Activated T-helper 2 cell treated with anti-CD3 and anti-CD28 coated beads, Interferon-gamma antibody, Interleukin-2, Interleukin-4, amounts not matched to agents 10 μg/mL and 5 μg/mL and 100 μg/mL, durations not matched to agents 14 hours and 24 hours and 36 hours (primary cell): Measurements from ENCODE around the gene ARHGAP29. TPM values are rescaled to one million over a fixed set of nuclear protein-coding genes. Genes with fewer than 3 reads are reported as not detected.
"Not testable (repeated sequence)": the region's sequence is repeated elsewhere in the genome, so short reads cannot be mapped to it uniquely, and the experiment has no call there.

Source experiments
- DNase-seq: peaks from one replicate; pipeline ENCODE4 v3.0.0; 2021; ENCODE audit warnings: low spot score
- H3K27ac Mint-ChIP-seq: one replicate; pipeline ENCODE4 v1.8.0; 2021; ENCODE audit warnings: mixed read lengths
- H3K27me3 Mint-ChIP-seq: one replicate; pipeline ENCODE4 v1.8.0; 2021; ENCODE audit warnings: low read depth, mixed read lengths
- H3K36me3 Mint-ChIP-seq: one replicate; pipeline ENCODE4 v1.8.0; 2021; ENCODE audit warnings: low read depth, mixed read lengths
- H3K4me1 Mint-ChIP-seq: one replicate; pipeline ENCODE4 v1.8.0; 2021; ENCODE audit warnings: low read depth, mixed read lengths
- H3K4me3 Mint-ChIP-seq: one replicate; pipeline ENCODE4 v1.8.0; 2021; ENCODE audit warnings: low read depth, mild to moderate bottlenecking, moderate library complexity, mixed read lengths
- H3K9me3 Mint-ChIP-seq: one replicate; pipeline ENCODE4 v1.8.0; 2021; ENCODE audit warnings: mixed read lengths
- intact Hi-C: fragments of 100-400 bp; cut with micrococcal nuclease; formaldehyde crosslinking; loops from one replicate; pipeline ENCODE4 v1.15.1; 2023
- total RNA-seq: library from RNA; stranded (reverse); gene quantifications from 2 replicates; pipeline ENCODE4 v1.2.3, GENCODE V29; 2022

ARHGAP29 gene
- total RNA-seq, 1 donor from 2014 or later = 0.18 TPM

- Mint-ChIP-seq H3K4me1 (no peaks in the 10 kb centered on the region), H3K27ac (no peak overlapping the region), H3K9me3 (no peaks in the 10 kb centered on the region), H3K4me3 (no peak overlapping the region), H3K27me3 (peaks cover 18% of the 10 kb centered on the region), H3K36me3 (no peaks in the 10 kb centered on the region)
- DNase-seq = no peak
- intact Hi-C loops = no loop called here
These were observed 58.5 kb downstream of the ARHGAP29 start for GRCh38 chr1:94178901-94179300.

GRCh38 chr1:94169126-94169525 lies 68.3 kb downstream of the ARHGAP29 start:
- Mint-ChIP-seq H3K4me1 (no peaks in the 10 kb centered on the region), H3K4me3 (no peak overlapping the region), H3K27ac (no peak overlapping the region), H3K27me3 (peaks cover 6% of the 10 kb centered on the region), H3K9me3 (no peaks in the 10 kb centered on the region), H3K36me3 (no peaks in the 10 kb centered on the region)
- intact Hi-C loops = no loop called here
- no peak for DNase-seq

- no peak for DNase-seq
- Mint-ChIP-seq H3K9me3 (no peaks in the 10 kb centered on the region), H3K27me3 (peaks cover 1% of the 10 kb centered on the region), H3K4me1 (no peaks in the 10 kb centered on the region), H3K36me3 (no peaks in the 10 kb centered on the region), H3K4me3 (no peak overlapping the region), H3K27ac (no peak overlapping the region)
- intact Hi-C loops = no loop called here
These were observed 71.5 kb downstream of the ARHGAP29 start for GRCh38 chr1:94165843-94166242.

GRCh38 chr1:94164885-94165284 lies 72.5 kb downstream of the ARHGAP29 start:
- H3K4me3 Mint-ChIP-seq, H3K36me3 Mint-ChIP-seq, H3K27me3 Mint-ChIP-seq, H3K27ac Mint-ChIP-seq, intact Hi-C loops, DNase-seq, H3K4me1 Mint-ChIP-seq, H3K9me3 Mint-ChIP-seq: not testable (repeated sequence)

- intact Hi-C loops, H3K4me3 Mint-ChIP-seq, H3K27ac Mint-ChIP-seq, H3K27me3 Mint-ChIP-seq, DNase-seq, H3K4me1 Mint-ChIP-seq, H3K36me3 Mint-ChIP-seq, H3K9me3 Mint-ChIP-seq: not testable (repeated sequence)
These were observed 73.3 kb downstream of the ARHGAP29 start for GRCh38 chr1:94164121-94164520.

GRCh38 chr1:94163249-94163648 lies 74.1 kb downstream of the ARHGAP29 start:
- DNase-seq, H3K27ac Mint-ChIP-seq, H3K9me3 Mint-ChIP-seq, H3K4me1 Mint-ChIP-seq, H3K27me3 Mint-ChIP-seq, H3K4me3 Mint-ChIP-seq, intact Hi-C loops, H3K36me3 Mint-ChIP-seq: not testable (repeated sequence)

- Mint-ChIP-seq H3K4me3 (no peak overlapping the region), H3K27ac (no peak overlapping the region), H3K4me1 (no peaks in the 10 kb centered on the region), H3K9me3 (no peaks in the 10 kb centered on the region), H3K36me3 (no peaks in the 10 kb centered on the region), H3K27me3 (peaks cover 8% of the 10 kb centered on the region)
- intact Hi-C loops = no loop called here
- no peak for DNase-seq
These were observed 76.6 kb downstream of the ARHGAP29 start for GRCh38 chr1:94160811-94161210.

- Mint-ChIP-seq H3K4me1 (no peaks in the 10 kb centered on the region), H3K27ac (no peak overlapping the region), H3K9me3 (no peaks in the 10 kb centered on the region), H3K36me3 (no peaks in the 10 kb centered on the region), H3K27me3 (peaks cover 10% of the 10 kb centered on the region), H3K4me3 (no peak overlapping the region)
- intact Hi-C loops = no loop called here
- DNase-seq = no peak
These were observed 81.2 kb downstream of the ARHGAP29 start for GRCh38 chr1:94156096-94156625.

GRCh38 chr1:94154989-94155388 lies 82.4 kb downstream of the ARHGAP29 start:
- no peaks in the 10 kb centered on the region for H3K36me3 Mint-ChIP-seq
- DNase-seq = no peak
- no peak overlapping the region for H3K27ac Mint-ChIP-seq
- peaks cover 10% of the 10 kb centered on the region for H3K27me3 Mint-ChIP-seq
- H3K4me1 Mint-ChIP-seq = no peaks in the 10 kb centered on the region
- H3K9me3 Mint-ChIP-seq = no peaks in the 10 kb centered on the region
- intact Hi-C loops = no loop called here
- no peak overlapping the region for H3K4me3 Mint-ChIP-seq

- H3K4me1 Mint-ChIP-seq = no peaks in the 10 kb centered on the region
- no peaks in the 10 kb centered on the region for H3K9me3 Mint-ChIP-seq
- no peaks in the 10 kb centered on the region for H3K36me3 Mint-ChIP-seq
- H3K27ac Mint-ChIP-seq = no peak overlapping the region
- H3K4me3 Mint-ChIP-seq = no peak overlapping the region
- no peak for DNase-seq
- intact Hi-C loops = no loop called here
- peaks cover 7% of the 10 kb centered on the region for H3K27me3 Mint-ChIP-seq
These were observed 84.3 kb downstream of the ARHGAP29 start for GRCh38 chr1:94153133-94153532.

GRCh38 chr1:94149166-94149565 lies 88.2 kb downstream of the ARHGAP29 start:
- H3K27ac Mint-ChIP-seq, intact Hi-C loops, H3K27me3 Mint-ChIP-seq, H3K4me3 Mint-ChIP-seq, DNase-seq, H3K36me3 Mint-ChIP-seq, H3K4me1 Mint-ChIP-seq, H3K9me3 Mint-ChIP-seq: not testable (repeated sequence)

- intact Hi-C loops = no loop called here
- Mint-ChIP-seq H3K4me3 (no peak overlapping the region), H3K4me1 (no peaks in the 10 kb centered on the region), H3K36me3 (no peaks in the 10 kb centered on the region), H3K27me3 (peaks cover 2% of the 10 kb centered on the region), H3K27ac (no peak overlapping the region), H3K9me3 (no peaks in the 10 kb centered on the region)
- DNase-seq = no peak
These were observed 91.1 kb downstream of the ARHGAP29 start for GRCh38 chr1:94146273-94146672.

- no peak for DNase-seq
- no peaks in the 10 kb centered on the region for H3K36me3 Mint-ChIP-seq
- H3K4me1 Mint-ChIP-seq = no peaks in the 10 kb centered on the region
- intact Hi-C loops = no loop called here
- H3K27me3 Mint-ChIP-seq = peaks cover 2% of the 10 kb centered on the region
- H3K4me3 Mint-ChIP-seq = no peak overlapping the region
- no peaks in the 10 kb centered on the region for H3K9me3 Mint-ChIP-seq
- no peak overlapping the region for H3K27ac Mint-ChIP-seq
These were observed 92.5 kb downstream of the ARHGAP29 start for GRCh38 chr1:94144836-94145235.

- Mint-ChIP-seq H3K36me3 (no peaks in the 10 kb centered on the region), H3K9me3 (no peaks in the 10 kb centered on the region), H3K27me3 (peaks cover 2% of the 10 kb centered on the region), H3K4me1 (no peaks in the 10 kb centered on the region), H3K4me3 (no peak overlapping the region), H3K27ac (no peak overlapping the region)
- intact Hi-C loops = no loop called here
- no peak for DNase-seq
These were observed 93.6 kb downstream of the ARHGAP29 start for GRCh38 chr1:94143809-94144176.
